CMK (cell line): ENCODE data around the gene MAN1C1.

Experiments
- DNase-seq: peaks from one replicate; pipeline ENCODE4 v3.0.0-alpha.2; 2010; ENCODE audit warnings: low read depth

MAN1C1 gene

GRCh38 chr1:25817840-25818501 is 201.4 kb downstream of the MAN1C1 start:
- DNase-seq: no peak

- no peak for DNase-seq
Observed at GRCh38 chr1:25818569-25818968, 202.0 kb downstream of the MAN1C1 start.

DNA sequence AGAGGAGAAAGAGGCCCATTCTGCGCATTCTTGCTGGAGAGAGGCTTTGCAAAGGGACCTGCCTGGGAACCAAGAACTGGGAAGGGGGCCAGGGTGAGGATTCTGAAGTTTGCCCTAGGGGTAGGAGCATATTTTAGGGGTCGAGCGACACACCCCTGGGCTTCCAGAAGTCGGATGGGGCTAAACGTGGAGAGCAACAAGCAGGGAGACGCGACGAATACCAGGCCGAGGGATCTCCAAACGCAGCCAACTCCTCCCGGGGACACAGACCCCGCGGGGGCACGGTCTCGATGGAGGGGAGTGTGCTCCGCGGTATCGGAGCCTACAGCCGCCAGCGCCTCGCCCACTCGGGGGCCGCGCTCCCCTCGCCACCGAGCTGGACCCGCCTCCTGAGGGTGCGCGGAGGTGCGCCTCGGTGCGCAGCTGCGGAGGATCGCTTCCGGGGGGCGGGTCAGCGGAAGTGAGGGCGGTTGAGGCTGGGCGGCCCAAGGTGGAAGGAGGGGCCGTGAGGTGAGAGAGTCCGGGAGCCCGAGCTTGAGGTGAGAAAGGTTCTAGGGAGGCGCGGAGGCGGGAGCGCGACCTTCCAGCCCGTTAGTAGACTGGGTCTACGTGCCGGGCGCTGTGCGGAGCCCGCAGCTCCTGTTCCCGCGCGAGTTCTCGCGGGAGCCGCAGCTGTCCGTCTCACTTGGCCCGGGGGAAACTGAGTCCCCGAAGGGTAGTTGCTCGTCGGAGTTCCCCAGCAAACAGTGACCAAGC is 203.1 kb downstream of the MAN1C1 start, which contains the start of gene MTFR1L:
TSS of gene MTFR1L (plus strand) at position 464 of the 756 bp plus-strand sequence. CDS start 3,151 bp downstream, outside the sequence.
- DNase-seq: peak; percentile 89

- DNase-seq: no peak
Observed at GRCh38 chr1:25820247-25821111, 203.9 kb downstream of the MAN1C1 start.

DNA sequence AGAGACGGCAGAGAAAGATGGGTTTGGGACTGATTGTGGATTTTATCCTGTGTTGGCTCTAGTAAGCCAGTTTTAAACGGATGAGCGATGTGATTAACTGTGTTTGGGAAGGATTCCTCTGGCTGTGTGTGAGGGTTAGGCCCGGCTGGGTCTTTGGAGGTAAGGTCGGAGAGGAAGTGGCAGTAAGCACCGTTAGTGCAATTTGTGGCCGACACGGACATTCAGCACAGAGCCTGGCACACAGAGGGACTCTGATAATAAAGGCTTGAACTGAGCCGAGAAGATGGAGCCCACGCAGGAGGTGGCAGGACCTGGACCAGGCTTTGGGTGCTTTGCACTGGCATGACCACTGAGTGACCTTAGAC is 204.5 kb downstream of the MAN1C1 start:
- no peak for DNase-seq

- DNase-seq: no peak
Observed at GRCh38 chr1:25821630-25822091, 205.1 kb downstream of the MAN1C1 start.

DNA sequence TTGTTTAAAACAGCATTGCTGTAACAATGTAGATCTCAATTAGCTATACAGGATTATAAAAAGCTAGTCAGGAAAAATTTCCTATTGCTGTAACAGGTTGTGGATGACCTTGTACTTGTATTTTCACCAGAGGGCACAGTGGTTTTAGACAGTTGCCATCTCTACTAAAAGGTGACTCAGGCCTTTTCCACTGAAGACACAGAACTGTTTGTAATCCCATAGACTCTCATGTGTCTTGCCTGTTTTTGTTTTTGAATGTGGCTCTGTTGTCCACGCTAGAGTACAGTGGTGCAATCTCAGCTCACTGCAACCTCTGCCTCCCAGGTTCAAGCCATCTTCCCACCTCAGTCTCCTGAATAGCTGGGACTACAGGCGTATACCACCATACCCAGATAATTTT is 209.0 kb downstream of the MAN1C1 start:
- no peak for DNase-seq

DNA sequence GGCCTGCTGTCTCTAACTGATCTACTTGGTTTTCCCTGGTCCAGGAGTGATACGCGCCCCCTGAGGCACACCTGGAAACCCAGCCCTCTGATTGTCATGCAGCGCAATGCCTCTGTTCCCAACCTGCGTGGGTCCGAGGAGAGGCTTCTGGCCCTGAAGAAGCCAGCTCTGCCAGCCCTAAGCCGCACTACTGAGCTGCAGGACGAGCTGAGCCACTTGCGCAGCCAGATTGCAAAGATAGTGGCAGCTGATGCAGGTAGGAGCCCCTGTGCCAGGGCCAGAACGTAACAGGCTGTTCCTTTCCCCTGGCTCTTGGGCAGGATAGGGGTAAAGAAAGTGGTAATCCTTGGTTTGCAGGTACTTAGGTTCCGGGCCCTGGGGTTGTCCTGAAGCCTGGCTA is 210.0 kb downstream of the MAN1C1 start:
- DNase-seq: no peak

- no peak for DNase-seq
Observed at GRCh38 chr1:25828491-25828890, 211.9 kb downstream of the MAN1C1 start.

- no peak for DNase-seq
Observed at GRCh38 chr1:25829046-25829445, 212.5 kb downstream of the MAN1C1 start.

GRCh38 chr1:25831569-25832196 is 215.1 kb downstream of the MAN1C1 start:
- peak; percentile 63 for DNase-seq

DNA sequence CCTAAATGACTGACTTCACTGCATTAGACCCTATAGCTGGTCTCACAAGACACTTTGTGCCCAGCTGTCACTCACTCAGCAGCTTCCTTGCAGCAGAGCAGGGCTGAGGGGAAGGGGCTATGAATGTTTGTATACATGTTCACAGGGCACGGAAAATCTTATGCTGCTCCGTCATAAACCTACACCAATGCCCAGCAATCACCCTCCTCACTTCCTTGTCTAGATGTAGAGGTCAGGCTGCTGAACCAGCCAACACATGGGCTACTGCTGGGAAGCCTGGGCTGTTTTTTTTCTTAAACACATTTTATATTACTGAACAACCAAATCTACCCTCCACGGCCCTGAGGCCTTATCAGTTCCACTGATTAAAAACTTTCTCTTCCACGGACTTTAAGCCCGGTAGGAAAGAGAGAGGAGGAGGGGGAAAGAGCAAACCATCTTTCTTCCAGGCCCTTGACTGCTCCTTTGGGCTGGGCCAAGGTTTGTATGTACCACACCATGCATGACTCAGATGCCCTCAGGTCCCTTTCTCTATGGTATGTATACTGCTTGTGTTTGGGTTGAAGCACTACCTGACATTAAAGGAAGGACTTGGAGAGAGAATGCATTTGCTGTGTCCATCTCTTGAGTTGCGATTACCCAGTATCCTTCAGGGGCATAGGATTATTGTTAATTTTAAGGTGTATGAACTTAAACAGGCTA is 215.9 kb downstream of the MAN1C1 start:
- DNase-seq: no peak

GRCh38 chr1:25833158-25833557 is 216.6 kb downstream of the MAN1C1 start:
- no peak for DNase-seq
